ENCODE data around the gene SUPT20HL1. TPM values are rescaled to one million over a fixed set of nuclear protein-coding genes. Genes with fewer than 3 reads are reported as not detected.

SUPT20HL1 gene
- total and polyA plus RNA-seq, 2 of the 4 experiments (the other 2 are of a cell fraction), result not detected

GRCh38 chrX:24387724-24388123 lies 27.3 kb downstream of the SUPT20HL1 start:
- ATAC-seq (ENCODE audit: low read depth), result no peak

More at GRCh38 chrX:24387724-24388123, 27.3 kb downstream of the SUPT20HL1 start:
- H4K8ac ChIP-seq (ENCODE audit: low read depth in 2 of 2, low read length in 2 of 2), result no peak overlapping the region
- H2AFZ ChIP-seq (replicated peaks; ENCODE audit: low read length, poor library complexity), result no peak overlapping the region
- POLR2A ChIA-PET (ENCODE audit: unreplicated experiment), result no interaction called here
- no peaks in the 10 kb centered on the region for H3K9me3 ChIP-seq (ENCODE audit: control insufficient read depth, insufficient read depth, low read length)
- CTCF ChIA-PET, result interaction anchor here (0.9 to 1.3 kb wide), 2 partner anchors 9 to 111 kb away, joined by 4 to 5 read pairs; no protein-coding TSS in a partner anchor
- in situ Hi-C loops (cut with MboI; ENCODE audit: low sequenced_read_pairs) (loop anchor here (25.0 kb wide), 1 partner anchor 750 kb away; no protein-coding TSS in a partner anchor), intact Hi-C loops (cut with micrococcal nuclease) (no loop called here), dilution Hi-C loops (cut with HindIII; ENCODE audit: low sequenced_read_pairs, unreplicated experiment) (no loop called here)
- no peak overlapping the region for H2AK5ac ChIP-seq (ENCODE audit: low read depth, low read length)
- no peak overlapping the region for H3K23ac ChIP-seq (ENCODE audit: low read depth, low read length)
- no peaks in the 10 kb centered on the region for H3K36me3 ChIP-seq (ENCODE audit: control insufficient read depth, insufficient read depth, low read length)
- no peak overlapping the region for H3K4me2 ChIP-seq (ENCODE audit: low read depth, low read length)
- no peaks in the 10 kb centered on the region for H3K4me1 ChIP-seq (ENCODE audit: control insufficient read depth, insufficient read depth, low read length)
- H3K9ac ChIP-seq (ENCODE audit: low read depth, low read length), result no peak overlapping the region
- no TSS peak for BruUV-seq (replicated peaks)
- no peak overlapping the region for H4K91ac ChIP-seq (ENCODE audit: insufficient read depth, low read depth, low read length)
- no peak overlapping the region for H2AK9ac ChIP-seq (replicated peaks; ENCODE audit: low read depth, low read length, poor library complexity)
- no peaks in the 10 kb centered on the region for H4K20me1 ChIP-seq (ENCODE audit: insufficient read depth, low read length)
- no peak overlapping the region for H3K56ac ChIP-seq (ENCODE audit: extremely low read depth, insufficient read depth, low read length)
- TF ChIP-seq MXI1 (IDR thresholded peaks at IDR 0.05; ENCODE audit: borderline replicate concordance, low read depth, low read length) (no peak), NFE2L2 (IDR thresholded peaks at IDR 0.05; ENCODE audit: low read depth, low read length) (no peak), MAZ (IDR thresholded peaks at IDR 0.05; ENCODE audit: borderline replicate concordance, low read depth, low read length) (no peak), CEBPB (IDR thresholded peaks at IDR 0.05; ENCODE audit: low read depth, low read length) (no peak), FOS (IDR thresholded peaks at IDR 0.05; ENCODE audit: low read depth, low read length) (no peak), SMC3 (IDR thresholded peaks at IDR 0.05; ENCODE audit: low read depth, low read length) (no peak), RAD21 (IDR thresholded peaks at IDR 0.05; ENCODE audit: low read length) (no peak), RFX5 (IDR thresholded peaks at IDR 0.05; ENCODE audit: low read depth, low read length) (no peak), CHD1 (IDR thresholded peaks at IDR 0.05; ENCODE audit: low read depth, low read length) (no peak), MAFK (IDR thresholded peaks at IDR 0.05; ENCODE audit: low read depth, low read length) (no peak), POLR2A (IDR thresholded peaks at IDR 0.05; ENCODE audit: low read depth, low read length) (no peak), RCOR1 (IDR thresholded peaks at IDR 0.05; ENCODE audit: insufficient replicate concordance, low read length) (no peak), BHLHE40 (IDR thresholded peaks at IDR 0.05; ENCODE audit: low read depth, low read length) (no peak), CTCF (conservative IDR thresholded peaks at IDR 0.05; ENCODE audit: low read depth, low read length) (no peak)
- TF ChIP-seq, protein P1, sequence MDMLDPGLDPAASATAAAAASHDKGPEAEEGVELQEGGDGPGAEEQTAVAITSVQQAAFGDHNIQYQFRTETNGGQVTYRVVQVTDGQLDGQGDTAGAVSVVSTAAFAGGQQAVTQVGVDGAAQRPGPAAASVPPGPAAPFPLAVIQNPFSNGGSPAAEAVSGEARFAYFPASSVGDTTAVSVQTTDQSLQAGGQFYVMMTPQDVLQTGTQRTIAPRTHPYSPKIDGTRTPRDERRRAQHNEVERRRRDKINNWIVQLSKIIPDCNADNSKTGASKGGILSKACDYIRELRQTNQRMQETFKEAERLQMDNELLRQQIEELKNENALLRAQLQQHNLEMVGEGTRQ (IDR thresholded peaks at IDR 0.05; ENCODE audit: low read depth, low read length), result no peak
- TF ChIP-seq, protein P2, sequence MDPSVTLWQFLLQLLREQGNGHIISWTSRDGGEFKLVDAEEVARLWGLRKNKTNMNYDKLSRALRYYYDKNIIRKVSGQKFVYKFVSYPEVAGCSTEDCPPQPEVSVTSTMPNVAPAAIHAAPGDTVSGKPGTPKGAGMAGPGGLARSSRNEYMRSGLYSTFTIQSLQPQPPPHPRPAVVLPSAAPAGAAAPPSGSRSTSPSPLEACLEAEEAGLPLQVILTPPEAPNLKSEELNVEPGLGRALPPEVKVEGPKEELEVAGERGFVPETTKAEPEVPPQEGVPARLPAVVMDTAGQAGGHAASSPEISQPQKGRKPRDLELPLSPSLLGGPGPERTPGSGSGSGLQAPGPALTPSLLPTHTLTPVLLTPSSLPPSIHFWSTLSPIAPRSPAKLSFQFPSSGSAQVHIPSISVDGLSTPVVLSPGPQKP (IDR thresholded peaks at IDR 0.05; ENCODE audit: borderline replicate concordance, low read depth, low read length), result no peak
- H2BK5ac ChIP-seq (ENCODE audit: low read depth, low read length, poor library complexity, severe bottlenecking), result no peak overlapping the region
- H3K18ac ChIP-seq (ENCODE audit: low read depth, low read length), result no peak overlapping the region
- H2BK20ac ChIP-seq (ENCODE audit: low read depth, low read length), result no peak overlapping the region
- WGBS, 2 experiments (ENCODE audit: extremely low coverage in 2 of 2, insufficient read length in 1 of 2), result no CpG with 5 or more reads among the region's 2 CpGs
- no peak for DNase-seq
- H4K5ac ChIP-seq (ENCODE audit: low read depth, low read length), result no peak overlapping the region
- no peak overlapping the region for H2BK15ac ChIP-seq (ENCODE audit: low read depth, low read length)
- H3K27me3 ChIP-seq (ENCODE audit: control insufficient read depth, insufficient read depth, low read length), result peaks cover 25% of the 10 kb centered on the region
- no peak overlapping the region for H3K14ac ChIP-seq (replicated peaks; ENCODE audit: low read depth, low read length)
- H3K9me1 ChIP-seq (ENCODE audit: insufficient read depth, low read length), result no peaks in the 10 kb centered on the region
- H2BK120ac ChIP-seq (ENCODE audit: low read depth, low read length), result no peak overlapping the region
- no peak overlapping the region for H3K4ac ChIP-seq (ENCODE audit: low read depth, low read length)
- H3K4me3 ChIP-seq (ENCODE audit: insufficient read depth, low read depth, low read length), result no peak overlapping the region
- no peaks in the 10 kb centered on the region for H3K79me1 ChIP-seq (ENCODE audit: low read depth in 1 of 2, low read length in 2 of 2)
- no peak overlapping the region for H3K27ac ChIP-seq (ENCODE audit: insufficient read depth, low read length)

Data from IMR-90 (cell line).